Common myeloid progenitor, CD34-positive (primary cell): ENCODE results near the gene MSH3.

Experiments used
- CTCF ChIA-PET: fragments of 350-600 bp; sonication (Branson Sonifier 250); formaldehyde crosslinking; loops from one replicate; lab custom pipeline; 2021; ENCODE audit warnings: antibody characterized with exemption; lab: Charles Lee
- POLR2A ChIA-PET: fragments of 350-600 bp; sonication (Branson Sonifier 250); formaldehyde crosslinking; loops from one replicate; lab custom pipeline; 2021; ENCODE audit warnings: antibody characterized with exemption; lab: Charles Lee
- DNase-seq, 3 donors: peaks; one replicate each; pipeline versions ENCODE4 v3.0.0 to v3.0.0-alpha.2; 2013
- H3K27ac ChIP-seq, 2 experiments: 1 replicate in 1 of 2; 2 replicates in 1 of 2; pipeline ENCODE4 v1.7.0; 2013; ENCODE audit warnings: inconsistent platforms in 2 of 2, low read length in 2 of 2, mild to moderate bottlenecking in 2 of 2, low read depth in 1 of 2, moderate library complexity in 1 of 2; ENCODE audit not compliant: severe bottlenecking in 2 of 2, insufficient read depth in 1 of 2, poor library complexity in 1 of 2
- H3K27me3 ChIP-seq, 5 experiments: replicated peaks in 2 of 5; 1 replicate in 3 of 5; 2 replicates in 2 of 5; pipeline versions ENCODE4 v1.6.1 to v1.7.0; 2013; ENCODE audit warnings: low read length in 4 of 5, mild to moderate bottlenecking in 2 of 5, moderate library complexity in 2 of 5, inconsistent platforms in 1 of 5; ENCODE audit not compliant: insufficient read depth in 5 of 5, control insufficient read depth in 4 of 5
- H3K36me3 ChIP-seq, 4 experiments: 1 replicate in 2 of 4; 2 replicates in 2 of 4; pipeline versions ENCODE4 v1.6.1 to v1.7.0; 2013; ENCODE audit warnings: low read length in 3 of 4, control low read depth in 1 of 4, mild to moderate bottlenecking in 1 of 4; ENCODE audit not compliant: control insufficient read depth in 4 of 4, insufficient read depth in 4 of 4
- H3K4me1 ChIP-seq, 4 experiments: 1 replicate in 3 of 4; 2 replicates in 1 of 4; pipeline versions ENCODE4 v1.6.1 to v1.7.1; 2013; ENCODE audit warnings: low read length in 3 of 4, mild to moderate bottlenecking in 3 of 4, control low read depth in 1 of 4, inconsistent platforms in 1 of 4, moderate library complexity in 1 of 4; ENCODE audit not compliant: control insufficient read depth in 4 of 4, insufficient read depth in 4 of 4; ENCODE audit errors: control extremely low read depth in 1 of 4
- H3K4me3 ChIP-seq, 7 experiments: 1 replicate in 4 of 7; 2 replicates in 3 of 7; pipeline versions ENCODE4 v1.5.1 to v1.7.0; 2013; ENCODE audit warnings: mild to moderate bottlenecking in 7 of 7, low read length in 6 of 7, moderate library complexity in 6 of 7, inconsistent platforms in 2 of 7, low read depth in 2 of 7, control low read depth in 1 of 7; ENCODE audit not compliant: insufficient read depth in 4 of 7, control insufficient read depth in 1 of 7; ENCODE audit errors: extremely low read depth in 1 of 7
- H3K9me3 ChIP-seq, 5 experiments: 1 replicate in 4 of 5; 2 replicates in 1 of 5; pipeline versions ENCODE4 v1.6.1 to v1.7.1; 2013; ENCODE audit warnings: low read length in 4 of 5, mild to moderate bottlenecking in 2 of 5, inconsistent platforms in 1 of 5, low read depth in 1 of 5, moderate library complexity in 1 of 5; ENCODE audit not compliant: control insufficient read depth in 4 of 5, insufficient read depth in 2 of 5; ENCODE audit errors: control extremely low read depth in 1 of 5
- WGBS: methylation state at CpG from one replicate; pipeline ENCODE4 v1.1.5; 2013; ENCODE audit not compliant: insufficient coverage; 5-methylcytosine and 5-hydroxymethylcytosine counted together

Gene MSH3

GRCh38 chr5:80916676-80917075 lies 262.2 kb downstream of the MSH3 start:
- no peak for DNase-seq

DNA sequence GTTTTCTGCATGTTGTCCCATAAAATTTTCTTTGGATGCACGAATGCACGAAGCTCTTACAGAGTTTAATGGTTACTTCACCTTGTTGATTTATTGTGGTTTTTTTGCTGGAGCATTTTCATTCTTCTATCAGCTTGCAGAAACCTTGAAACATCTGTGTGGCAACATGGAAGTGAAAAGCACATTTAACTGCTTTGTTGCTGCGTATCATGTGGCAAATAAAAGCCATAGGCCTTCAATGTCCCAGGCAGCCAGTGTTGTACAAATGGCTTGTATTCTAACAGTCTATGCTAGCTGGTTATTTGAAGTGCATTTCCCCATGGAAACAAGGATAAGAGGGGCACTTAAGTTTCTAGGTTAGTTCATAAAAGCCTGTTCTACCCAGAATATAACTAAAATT lies 263.2 kb downstream of the MSH3 start:
- H3K36me3 ChIP-seq = no peaks in the 10 kb centered on the region
- no peak overlapping the region for H3K27ac ChIP-seq
- POLR2A ChIA-PET = no interaction called here
- no peak for DNase-seq
- WGBS = 100% methylated on average over 3 of the region's 3 CpGs
- CTCF ChIA-PET = no interaction called here
- H3K9me3 ChIP-seq = no peaks in the 10 kb centered on the region
- H3K4me1 ChIP-seq = no peaks in the 10 kb centered on the region
- no peaks in the 10 kb centered on the region for H3K27me3 ChIP-seq
- H3K4me3 ChIP-seq = no peak overlapping the region

More at GRCh38 chr5:80916676-80917075, 262.2 kb downstream of the MSH3 start:
- ChIA-PET CTCF (no interaction called here), POLR2A (no interaction called here)
- H3K9me3 ChIP-seq = peaks cover 0 to 4% (median 0%) of the 10 kb centered on the region in 5 experiments
- 100% methylated on average over 3 of the region's 4 CpGs for WGBS
- H3K4me1 ChIP-seq = no peaks in the 10 kb centered on the region
- H3K4me3 ChIP-seq = no peak overlapping the region
- H3K27me3 ChIP-seq = no peaks in the 10 kb centered on the region
- no peaks in the 10 kb centered on the region for H3K36me3 ChIP-seq
- H3K27ac ChIP-seq = no peak overlapping the region

DNA sequence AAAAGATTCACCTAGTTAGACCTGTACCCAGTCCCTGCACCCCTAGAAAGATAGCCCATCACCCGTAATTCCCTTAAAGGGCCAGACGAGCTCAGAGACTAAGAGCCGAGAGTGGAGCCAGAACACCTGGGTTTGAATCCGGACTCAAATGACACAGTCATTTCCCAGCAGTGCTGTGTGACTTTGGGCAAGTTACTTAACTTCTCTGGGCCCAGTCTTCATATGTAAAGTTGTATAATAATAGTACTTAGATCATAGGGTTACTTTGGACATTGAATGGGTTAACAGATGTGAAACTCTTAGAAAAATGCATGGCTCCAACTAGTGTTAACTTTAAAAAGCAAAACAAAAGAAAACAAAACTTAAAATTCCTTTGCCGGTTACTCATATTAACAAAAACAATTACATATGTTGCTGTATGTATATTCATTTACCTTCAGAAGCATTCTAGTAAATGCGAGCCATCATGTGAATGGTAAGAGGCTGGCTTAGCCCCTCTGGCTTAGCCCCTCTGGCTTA lies 265.3 kb downstream of the MSH3 start:
- no peak for DNase-seq
- Histone ChIP-seq H3K4me1 (no peaks in the 10 kb centered on the region), H3K36me3 (no peaks in the 10 kb centered on the region), H3K27ac (no peak overlapping the region), H3K4me3 (no peak overlapping the region), H3K9me3 (no peaks in the 10 kb centered on the region), H3K27me3 (no peaks in the 10 kb centered on the region)
- ChIA-PET POLR2A (no interaction called here), CTCF (interaction anchor here (1.2 kb wide), 1 partner anchor 16 kb away, joined by 3 read pairs; no protein-coding TSS in a partner anchor)
- WGBS = 92% methylated on average over 5 of the region's 6 CpGs

DNA sequence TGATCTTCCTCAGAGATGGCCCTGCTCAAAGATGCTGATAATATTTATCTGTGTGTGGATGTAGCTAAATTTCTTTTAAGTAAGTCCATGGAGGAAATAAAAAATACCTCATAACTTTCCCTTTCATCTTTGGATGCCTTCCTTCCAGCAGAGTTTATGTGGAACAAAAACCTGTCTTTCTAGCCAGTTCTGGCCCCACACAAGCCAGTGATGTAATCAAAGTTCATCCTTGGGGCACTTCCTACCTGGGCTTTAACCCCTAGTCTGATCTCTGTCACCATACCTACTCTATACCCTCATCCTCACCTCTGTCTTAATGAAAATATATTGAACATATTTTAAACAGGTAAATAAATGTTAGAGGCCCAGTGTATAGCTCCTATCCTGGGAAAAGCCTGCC lies 265.9 kb downstream of the MSH3 start:
- Histone ChIP-seq H3K27me3 (no peaks in the 10 kb centered on the region), H3K4me3 (no peak overlapping the region), H3K27ac (no peak overlapping the region), H3K9me3 (no peaks in the 10 kb centered on the region), H3K36me3 (no peaks in the 10 kb centered on the region), H3K4me1 (no peaks in the 10 kb centered on the region)
- ChIA-PET CTCF (no interaction called here), POLR2A (no interaction called here)
- DNase-seq = no peak

DNA sequence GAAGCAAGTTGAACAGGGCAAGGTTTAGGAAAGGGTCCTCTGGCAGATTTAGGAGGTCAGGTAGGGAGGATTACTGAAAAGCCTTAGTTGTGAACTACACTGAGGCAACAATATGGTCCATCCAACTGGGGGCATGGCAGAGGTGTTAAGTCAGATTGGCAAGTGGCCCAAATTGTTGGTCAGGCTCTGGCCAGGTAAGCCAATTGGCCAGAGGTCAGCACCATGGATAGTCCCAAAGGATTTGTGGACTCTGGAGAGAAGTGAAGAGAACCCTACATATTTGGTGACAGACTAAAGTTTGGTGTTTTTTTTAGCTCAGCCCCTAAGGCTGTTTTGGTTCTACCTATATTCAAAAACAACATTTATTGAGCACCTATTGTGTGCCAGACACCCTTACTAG lies 266.6 kb downstream of the MSH3 start:
- POLR2A ChIA-PET = no interaction called here
- DNase-seq = no peak
- H3K27me3 ChIP-seq = no peaks in the 10 kb centered on the region
- no peaks in the 10 kb centered on the region for H3K4me1 ChIP-seq
- no peak overlapping the region for H3K4me3 ChIP-seq
- H3K36me3 ChIP-seq = no peaks in the 10 kb centered on the region
- H3K27ac ChIP-seq = no peak overlapping the region
- no peaks in the 10 kb centered on the region for H3K9me3 ChIP-seq
- CTCF ChIA-PET = no interaction called here

DNA sequence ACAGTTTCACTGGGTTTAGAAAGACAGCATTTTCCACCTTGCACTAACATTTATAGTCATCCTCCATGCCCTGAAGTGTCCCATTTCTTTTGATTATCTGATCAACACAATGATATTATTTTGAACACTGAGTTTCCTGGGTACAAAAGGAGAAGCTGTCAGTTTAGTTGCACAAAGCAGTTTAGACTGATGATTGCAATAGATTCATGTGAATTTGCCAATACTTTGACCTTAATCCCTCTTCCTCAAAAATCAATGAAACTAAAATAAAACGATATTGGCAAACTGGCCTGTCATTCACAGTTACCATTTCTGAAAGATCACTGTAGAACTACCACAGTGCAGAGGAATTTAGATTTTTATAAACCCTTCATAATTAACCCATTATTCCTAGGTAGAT lies 271.5 kb downstream of the MSH3 start:
- Histone ChIP-seq H3K36me3 (no peaks in the 10 kb centered on the region), H3K27me3 (no peaks in the 10 kb centered on the region), H3K9me3 (no peaks in the 10 kb centered on the region), H3K4me3 (no peak overlapping the region), H3K27ac (no peak overlapping the region), H3K4me1 (no peaks in the 10 kb centered on the region)
- DNase-seq = no peak
- POLR2A ChIA-PET = no interaction called here
- WGBS = 100% methylated on average over 1 of the region's 1 CpG
- CTCF ChIA-PET = no interaction called here
